RPMI7951 (cell line): Measurements from ENCODE around the gene NRG3. TPM values are rescaled to one million over a fixed set of nuclear protein-coding genes. Genes with fewer than 3 reads are reported as not detected.

Experiments used
- DNase-seq: peaks from one replicate; pipeline ENCODE4 v3.0.0-alpha.2; 2012; ENCODE audit warnings: low read depth
- total RNA-seq: library from RNA; depleted of rRNA; stranded (reverse); fragments of >200 nt; shearing (Covaris generic); gene quantifications from 2 replicates; pipeline ENCODE4 v1.2.3, GENCODE V29; 2014

Gene NRG3
- total RNA-seq, 1 experiment from 2014 or later: not detected

- DNase-seq: no peak
These were observed 9.9 kb downstream of the NRG3 start for GRCh38 chr10:81884856-81885255.

- no peak for DNase-seq
These were observed 10.5 kb downstream of the NRG3 start for GRCh38 chr10:81885491-81885890.

- no peak for DNase-seq
These were observed 11.9 kb downstream of the NRG3 start for GRCh38 chr10:81886939-81887338.

GRCh38 chr10:81889181-81889769 lies 14.3 kb downstream of the NRG3 start:
- no peak for DNase-seq

- DNase-seq: no peak
These were observed 19.6 kb downstream of the NRG3 start for GRCh38 chr10:81894616-81895015.

- DNase-seq: no peak
These were observed 23.5 kb downstream of the NRG3 start for GRCh38 chr10:81898518-81898917.

- no peak for DNase-seq
These were observed 26.0 kb downstream of the NRG3 start for GRCh38 chr10:81900989-81901388.

- DNase-seq: no peak
These were observed 28.5 kb downstream of the NRG3 start for GRCh38 chr10:81903472-81903871.

- DNase-seq: no peak
These were observed 30.2 kb downstream of the NRG3 start for GRCh38 chr10:81905161-81905560.

GRCh38 chr10:81909453-81909852 lies 34.5 kb downstream of the NRG3 start:
- no peak for DNase-seq

GRCh38 chr10:81911328-81911727 lies 36.3 kb downstream of the NRG3 start:
- DNase-seq: no peak

GRCh38 chr10:81914736-81915503 lies 39.9 kb downstream of the NRG3 start:
- DNase-seq: no peak

- DNase-seq: no peak
These were observed 40.5 kb downstream of the NRG3 start for GRCh38 chr10:81915504-81915897.

- DNase-seq: no peak
These were observed 42.7 kb downstream of the NRG3 start for GRCh38 chr10:81917666-81918065.

GRCh38 chr10:81918766-81919165 lies 43.8 kb downstream of the NRG3 start:
- DNase-seq: no peak

GRCh38 chr10:81920213-81920829 lies 45.3 kb downstream of the NRG3 start:
- no peak for DNase-seq

GRCh38 chr10:81928119-81928518 lies 53.1 kb downstream of the NRG3 start:
- DNase-seq: no peak

- no peak for DNase-seq
These were observed 68.6 kb downstream of the NRG3 start for GRCh38 chr10:81943583-81943982.

- DNase-seq: no peak
These were observed 69.6 kb downstream of the NRG3 start for GRCh38 chr10:81944609-81945008.

GRCh38 chr10:81949283-81949682 lies 74.3 kb downstream of the NRG3 start:
- no peak for DNase-seq

- DNase-seq: no peak
These were observed 75.4 kb downstream of the NRG3 start for GRCh38 chr10:81950358-81950757.

- DNase-seq: no peak
These were observed 78.4 kb downstream of the NRG3 start for GRCh38 chr10:81953420-81953819.

- no peak for DNase-seq
These were observed 83.0 kb downstream of the NRG3 start for GRCh38 chr10:81957976-81958375.
